HG02981 (cell line): Measurements from ENCODE around the gene DHRSX.
"Not testable (repeated sequence)": the region's sequence is repeated elsewhere in the genome, so short reads cannot be mapped to it uniquely, and the experiment has no call there.

Experiments used
- ATAC-seq: cut with Tn5 transposase; IDR thresholded peaks from one replicate; pipeline ENCODE4 v1.9.1; 2021; ENCODE audit warnings: mild to moderate bottlenecking, moderate library complexity; ENCODE audit not compliant: unreplicated experiment

DHRSX gene

DNA sequence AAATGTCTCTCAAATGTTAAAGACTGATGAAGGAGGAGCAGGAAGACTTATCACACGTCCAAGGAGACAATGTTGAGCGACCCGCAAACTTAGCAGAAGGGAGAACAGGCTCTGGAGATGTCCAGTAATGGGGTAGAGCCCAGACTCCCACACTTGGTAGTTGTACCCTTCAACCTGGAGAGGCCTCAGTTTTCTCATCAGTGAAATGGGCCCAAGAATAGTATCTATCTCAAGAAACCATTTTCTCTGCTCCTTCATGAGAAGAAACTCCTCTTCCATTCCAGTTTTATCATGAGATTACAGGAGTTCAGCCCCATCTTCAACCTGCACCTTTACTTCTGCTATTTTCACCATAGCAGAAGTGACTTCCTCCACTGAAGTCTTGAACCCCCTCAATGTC, 169.9 kb downstream of the DHRSX start:
- ATAC-seq: no peak

DNA sequence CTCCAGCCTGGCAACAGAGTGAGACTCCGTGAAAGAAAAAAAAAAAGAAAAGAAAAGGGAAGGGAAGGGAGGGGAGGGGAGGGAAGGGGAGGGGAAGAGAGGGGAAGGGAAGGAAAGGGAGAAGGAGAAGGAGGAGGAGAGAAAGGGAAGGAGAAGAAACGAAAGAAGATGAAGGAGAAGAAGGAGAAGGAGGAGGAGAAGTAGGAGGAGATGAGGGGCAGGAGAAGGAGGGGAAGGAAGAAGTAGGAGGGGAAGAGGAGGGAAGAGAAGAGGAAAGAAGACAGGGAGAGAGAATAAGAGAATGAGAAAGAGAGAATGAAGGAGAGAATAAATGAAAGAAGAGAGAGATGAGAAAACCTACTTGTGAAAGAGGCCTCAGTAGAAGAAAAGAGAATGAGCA, 170.3 kb downstream of the DHRSX start:
- no peak for ATAC-seq

DNA sequence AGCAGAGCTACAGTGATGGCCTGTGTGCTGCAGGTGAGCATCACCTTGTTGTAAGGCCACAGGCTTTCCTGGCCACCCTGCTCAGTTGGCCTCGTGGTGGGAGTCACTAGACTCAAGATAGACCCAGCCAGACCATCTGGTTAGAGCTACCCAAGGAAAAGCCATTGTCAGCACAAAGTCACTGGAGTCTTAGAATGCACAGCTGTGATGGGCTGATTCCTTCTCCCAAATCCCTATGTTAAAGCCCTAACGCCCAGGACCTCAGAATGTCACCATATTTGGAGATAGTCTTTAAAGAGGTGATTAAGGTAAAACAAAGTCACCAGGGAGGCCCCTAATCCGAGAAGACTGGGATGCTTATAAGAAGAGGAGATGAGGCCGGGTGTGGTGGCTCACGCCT, 173.4 kb downstream of the DHRSX start:
- no peak for ATAC-seq

DNA sequence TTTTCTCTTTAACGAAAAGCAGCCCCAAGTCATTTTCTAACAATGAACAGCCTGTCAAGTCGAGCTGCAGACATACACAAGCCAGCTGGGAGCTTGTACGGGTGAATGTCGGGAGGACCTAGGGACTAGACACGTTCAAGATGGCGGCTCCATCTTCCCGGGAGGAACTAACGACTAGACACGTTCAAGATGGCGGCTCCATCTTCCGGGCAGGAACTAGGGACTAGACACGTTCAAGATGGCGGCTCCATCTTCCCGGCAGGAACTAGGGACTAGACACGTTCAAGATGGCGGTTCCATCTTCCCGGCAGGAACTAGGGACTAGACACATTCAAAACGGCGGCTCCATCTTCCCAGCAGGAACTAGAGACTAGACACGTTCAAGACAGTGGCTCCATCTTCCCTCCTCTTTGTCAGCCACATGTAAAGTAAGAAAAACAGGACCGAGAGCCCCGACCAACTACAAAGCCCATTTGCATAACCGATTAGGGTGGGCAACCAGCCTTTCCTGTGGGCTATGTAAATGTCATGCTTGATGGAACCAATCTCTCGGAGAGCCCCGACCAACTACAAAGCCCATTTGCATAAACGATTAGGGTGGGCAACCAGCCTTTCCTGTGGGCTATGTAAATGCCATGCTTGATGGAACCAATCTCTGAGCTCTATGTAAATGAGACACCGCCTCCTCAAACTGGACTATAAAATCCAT, 175.5 kb downstream of the DHRSX start:
- no peak for ATAC-seq

DNA sequence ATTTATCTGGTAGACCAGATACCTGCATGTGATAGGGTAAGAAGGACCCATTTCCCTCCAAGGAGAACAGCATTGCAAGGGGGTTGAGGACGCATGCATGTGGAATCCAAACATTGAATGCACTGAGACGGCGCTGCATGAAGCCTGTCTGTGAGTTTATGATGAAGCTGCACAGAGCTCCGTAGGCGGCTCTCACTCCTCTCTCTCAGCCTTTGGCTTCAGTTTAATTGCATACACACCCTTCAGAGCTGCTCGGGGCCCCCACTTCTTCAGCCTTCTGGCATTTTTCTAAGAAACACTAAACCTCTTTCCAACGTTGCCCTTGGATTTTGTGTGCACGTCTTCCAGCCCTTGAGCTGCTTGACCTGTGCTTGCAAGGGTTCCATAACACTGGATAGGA, 176.6 kb downstream of the DHRSX start:
- ATAC-seq: no peak

DNA sequence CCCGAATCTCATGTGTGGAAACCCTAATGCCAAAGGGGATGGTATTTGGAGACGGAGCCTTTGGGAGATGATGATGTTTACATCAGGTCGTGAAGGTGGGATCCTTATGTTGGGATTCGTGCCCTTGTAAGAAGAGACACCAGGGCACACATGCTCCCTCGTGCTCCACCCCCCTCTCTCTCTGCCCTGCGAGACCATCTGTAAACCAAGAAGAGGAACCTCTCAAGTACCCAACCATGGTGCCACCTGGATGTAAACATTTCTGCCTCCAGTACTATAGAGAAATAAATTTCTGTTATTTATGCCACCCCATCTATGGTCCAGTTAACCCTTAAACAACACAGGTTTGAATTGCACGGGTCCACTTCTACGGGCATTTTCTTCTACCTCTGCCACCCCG, 179.4 kb downstream of the DHRSX start:
- ATAC-seq: no peak

DNA sequence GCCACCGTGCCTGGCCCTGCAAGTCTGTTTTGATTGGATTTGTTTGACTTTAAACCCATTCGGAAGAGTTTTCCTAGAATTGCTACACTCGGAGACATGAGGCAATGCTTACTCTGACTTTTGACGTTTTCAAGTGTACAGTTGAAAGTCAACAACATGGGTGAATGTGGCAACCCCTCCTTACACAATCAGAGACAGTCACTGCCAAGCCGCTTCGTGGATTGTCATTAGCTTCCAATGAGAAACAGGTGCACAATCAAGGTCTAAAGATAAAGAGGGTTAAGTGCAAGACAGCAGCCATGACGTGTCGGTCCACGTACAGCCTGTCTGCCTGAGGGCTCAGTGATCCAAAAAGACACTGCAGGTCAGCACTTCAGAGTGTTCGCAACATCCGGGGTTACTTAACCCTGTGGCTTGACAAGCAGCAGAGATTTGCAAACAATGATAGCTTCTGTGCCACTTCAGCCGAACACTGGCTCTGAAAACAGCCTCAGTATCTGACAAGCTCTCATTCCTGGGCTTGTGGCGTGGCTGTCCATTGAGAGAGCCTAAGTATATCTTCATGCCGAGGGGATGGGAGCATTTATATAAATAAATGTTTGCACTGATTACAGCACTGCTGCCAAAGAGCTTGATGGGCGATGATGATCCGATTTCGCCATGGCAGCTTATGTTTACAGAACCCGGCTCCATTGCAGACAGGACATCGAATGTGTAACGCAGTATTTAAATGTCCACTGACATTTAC, 180.0 kb downstream of the DHRSX start:
- ATAC-seq: no peak

DNA sequence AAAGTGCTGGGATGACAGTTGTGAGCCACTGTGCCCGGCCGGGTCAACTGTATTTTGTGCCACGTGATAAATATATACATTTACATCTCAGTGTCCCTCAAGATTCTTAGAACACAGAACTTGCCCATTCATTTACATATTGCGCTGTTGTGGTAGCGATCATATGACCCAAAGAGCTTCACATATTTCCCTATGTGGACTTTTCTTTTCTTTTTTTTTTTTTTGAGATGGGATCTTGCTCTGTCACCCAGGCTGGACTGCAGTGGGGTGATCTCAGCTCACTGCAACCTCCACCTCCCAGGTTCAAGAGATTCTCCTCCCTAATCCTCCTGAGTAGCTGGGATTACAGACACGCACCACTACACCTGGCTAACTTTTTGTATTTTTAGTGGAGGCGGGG, 180.7 kb downstream of the DHRSX start:
- ATAC-seq: no peak

DNA sequence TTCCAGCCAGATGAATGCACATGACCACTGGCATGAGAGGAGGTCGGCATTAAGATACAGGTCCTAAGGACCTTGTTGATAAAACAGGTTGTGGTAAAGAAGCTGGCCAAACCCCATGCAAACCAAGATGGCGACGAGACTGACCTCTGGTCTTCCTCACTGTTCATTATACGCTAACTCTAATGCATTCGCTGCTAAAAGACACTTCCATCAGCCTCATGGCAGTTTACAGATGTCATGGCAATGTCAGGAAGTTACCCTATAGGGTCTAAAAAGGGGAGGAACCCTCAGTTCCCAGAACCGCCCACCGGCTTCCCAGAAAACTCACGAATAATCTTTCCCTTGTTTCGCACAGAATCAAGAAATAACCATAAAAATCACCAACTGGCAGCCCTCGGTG, 182.4 kb downstream of the DHRSX start:
- no peak for ATAC-seq

DNA sequence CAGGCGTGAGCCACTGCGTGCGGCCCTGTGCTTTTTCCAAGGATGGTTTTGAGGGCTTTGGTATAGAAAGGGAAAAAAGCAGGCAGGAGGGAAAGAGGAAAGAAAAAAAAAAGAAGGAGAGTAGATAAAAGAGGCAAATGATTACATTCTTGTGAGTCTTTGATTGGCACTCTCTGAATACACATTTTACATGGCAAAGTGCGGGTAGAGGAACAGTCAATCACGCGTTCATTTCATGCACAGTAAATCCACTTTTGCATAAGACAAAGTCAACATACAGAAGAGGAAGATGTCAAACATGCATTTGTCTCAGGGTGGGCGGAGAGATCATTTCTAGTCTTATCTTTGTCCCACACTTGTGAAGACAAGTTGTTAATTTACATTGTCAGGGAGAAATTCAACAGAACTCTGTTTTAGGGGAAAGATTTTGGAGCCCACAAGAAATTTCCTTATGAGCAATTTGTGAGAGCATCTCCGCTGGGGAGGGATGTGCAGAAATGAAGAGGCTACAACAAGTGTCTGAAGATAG, 183.2 kb downstream of the DHRSX start:
- no peak for ATAC-seq

DNA sequence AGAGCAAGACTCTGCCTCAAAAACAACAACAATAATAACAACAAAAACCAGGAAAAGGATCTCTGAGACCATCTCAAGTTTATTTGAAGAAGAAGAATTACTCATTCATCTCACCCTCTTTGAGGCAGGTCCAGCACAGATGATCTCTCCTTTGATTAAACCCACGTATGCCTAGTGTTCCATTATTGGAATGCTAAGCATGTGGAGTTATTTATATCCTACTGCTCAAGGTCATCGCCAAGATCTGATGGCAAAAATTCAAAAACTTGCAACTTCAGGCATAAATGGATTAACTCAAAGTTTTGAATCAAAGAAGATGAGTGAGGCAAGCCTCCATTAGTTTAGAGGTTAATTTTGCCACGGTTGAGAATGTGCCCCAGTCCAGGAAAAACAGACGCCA, 184.2 kb downstream of the DHRSX start:
- ATAC-seq: no peak

DNA sequence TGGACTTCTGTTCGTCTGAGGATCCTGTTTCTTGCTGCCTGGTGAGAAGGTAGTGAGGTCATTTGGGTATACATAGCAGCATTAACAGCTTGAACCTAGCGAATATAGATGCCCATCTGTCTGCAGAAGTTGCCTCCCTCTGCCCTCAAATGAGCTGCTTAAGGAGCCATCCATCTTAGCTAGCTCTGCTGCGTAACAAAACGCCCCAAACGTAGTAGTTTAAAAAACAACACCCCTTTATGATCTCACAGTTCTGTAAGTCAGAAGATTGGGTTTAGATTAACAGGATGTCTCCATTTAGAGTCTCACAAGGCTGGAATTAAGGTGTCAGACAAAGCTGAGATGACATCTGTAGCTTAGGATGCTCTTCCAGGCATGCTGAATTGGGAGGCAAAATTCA, 185.3 kb downstream of the DHRSX start:
- ATAC-seq: no peak

DNA sequence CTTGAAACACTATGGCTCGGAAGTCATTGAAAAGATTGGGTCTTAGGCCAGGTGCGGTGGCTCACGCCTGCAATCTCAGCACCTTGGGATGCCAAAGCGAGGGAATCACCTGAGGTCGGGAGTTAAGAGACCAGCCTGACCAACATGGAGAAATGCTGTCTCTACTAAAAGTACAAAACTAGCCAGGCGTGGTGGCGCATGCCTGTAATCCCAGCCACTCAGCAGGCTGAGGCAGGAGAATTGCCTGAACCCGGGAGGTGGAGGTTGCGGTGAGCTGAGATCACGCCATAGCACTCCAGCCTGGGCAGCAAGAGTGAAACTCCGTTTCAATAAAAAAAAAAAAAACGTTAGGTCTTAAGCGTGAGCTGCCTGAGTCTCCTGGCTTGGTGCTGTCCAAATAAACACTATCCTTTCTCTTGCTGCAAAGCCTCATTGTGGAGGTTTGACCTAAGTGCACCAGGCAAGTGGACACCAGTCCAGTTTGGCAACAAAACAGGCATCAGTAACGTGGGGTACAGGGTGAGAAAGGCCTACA, 185.9 kb downstream of the DHRSX start:
- ATAC-seq: no peak

DNA sequence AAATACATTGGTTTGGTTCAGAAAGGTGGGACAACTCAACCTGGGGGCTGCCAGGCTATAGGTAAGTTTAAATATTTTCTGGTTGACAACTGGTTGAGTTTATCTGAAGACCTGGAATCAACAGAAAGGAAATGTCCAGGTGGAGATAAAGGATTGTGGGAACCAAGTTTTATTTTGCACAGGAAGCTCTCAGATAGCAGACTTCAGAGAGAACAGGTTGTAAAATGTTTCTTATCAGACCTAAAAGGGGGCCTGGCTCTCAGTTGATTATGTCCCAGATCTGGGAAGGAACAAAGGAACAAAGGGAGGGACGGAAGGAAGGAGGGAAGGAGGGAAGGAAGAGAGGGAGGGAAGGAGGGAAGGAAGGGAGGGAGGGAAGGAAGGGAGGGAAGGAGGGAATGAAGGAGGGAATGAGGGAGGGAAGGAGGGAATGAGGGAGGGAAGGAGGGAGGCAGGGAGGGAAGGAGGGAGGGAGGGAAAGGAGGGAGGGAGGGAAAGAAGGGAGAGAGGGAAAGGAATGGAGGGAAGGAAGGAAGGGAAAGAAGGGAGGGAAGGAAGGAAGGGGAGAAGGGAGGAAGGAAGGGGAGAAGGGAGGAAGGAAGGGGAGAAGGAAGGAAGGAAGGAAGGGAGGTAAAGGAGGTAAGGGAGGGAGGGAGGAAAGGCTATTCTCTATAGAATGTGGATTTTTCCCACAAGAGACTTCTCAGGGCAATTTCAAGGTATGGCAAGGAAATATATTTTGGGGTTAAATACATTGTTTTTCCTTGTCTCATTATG, 186.7 kb downstream of the DHRSX start:
- no peak for ATAC-seq

DNA sequence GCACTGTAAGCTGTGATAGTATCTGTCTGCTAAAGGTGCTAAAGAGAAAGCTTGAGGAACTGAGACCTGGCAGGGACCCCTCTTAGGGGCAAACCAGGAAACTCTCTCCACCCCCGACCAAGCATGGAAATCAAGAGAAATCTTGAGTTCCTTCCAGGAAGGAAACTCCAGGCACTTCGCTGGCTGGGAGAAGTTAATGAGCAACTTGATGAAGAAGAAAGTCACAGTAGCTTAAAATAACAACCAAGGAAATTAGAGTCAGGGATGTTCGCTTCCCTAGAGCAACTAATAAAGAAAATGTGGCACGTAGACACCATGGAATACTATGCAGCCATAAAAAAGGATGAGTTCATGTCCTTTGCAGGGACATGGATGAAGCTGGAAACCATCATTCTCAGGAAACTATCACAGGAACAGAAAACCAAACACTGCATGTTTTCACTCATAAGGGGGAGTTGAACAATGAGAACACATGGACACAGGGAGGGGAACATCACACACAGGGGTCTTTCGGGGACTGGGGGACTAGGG, 188.7 kb downstream of the DHRSX start:
- not testable (repeated sequence) for ATAC-seq

DNA sequence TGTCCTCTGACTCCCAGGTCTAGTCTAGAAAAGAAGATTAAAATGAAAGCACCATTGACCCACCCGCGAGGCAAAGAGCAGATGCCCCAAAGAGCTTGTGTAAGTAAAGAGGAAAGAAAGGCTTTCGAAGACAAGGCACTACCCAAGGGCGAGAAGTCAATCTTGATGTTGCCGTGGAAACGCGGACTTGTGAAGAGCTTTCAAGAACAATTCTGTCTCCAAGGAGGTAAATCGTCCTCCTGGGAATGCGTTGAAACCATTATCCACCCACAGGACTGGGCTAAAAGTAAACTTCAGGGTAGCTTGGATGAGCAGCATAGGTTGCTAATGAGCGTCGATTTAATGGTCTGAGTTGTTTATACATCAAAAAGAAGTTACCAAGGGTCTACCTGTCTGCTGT, 189.3 kb downstream of the DHRSX start:
- ATAC-seq: no peak

DNA sequence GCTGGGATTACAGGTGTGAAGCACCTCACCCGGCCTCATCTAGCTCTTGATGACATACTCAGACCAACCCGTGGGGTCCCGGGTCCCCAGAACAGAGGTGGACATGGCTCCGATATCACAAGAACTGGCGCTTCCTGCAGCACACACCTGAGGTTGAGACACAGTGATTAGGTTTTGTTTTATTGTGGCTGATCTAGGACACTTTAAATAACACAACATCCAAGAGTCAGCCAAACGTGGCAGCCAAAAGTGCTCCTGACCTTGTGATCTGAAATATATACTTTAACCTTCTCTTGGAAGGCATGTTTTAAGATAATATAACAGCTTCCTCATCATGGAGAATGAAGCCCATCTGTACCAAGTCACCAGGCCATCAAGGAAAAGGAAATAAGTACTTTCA, 198.9 kb downstream of the DHRSX start:
- ATAC-seq: no peak

DNA sequence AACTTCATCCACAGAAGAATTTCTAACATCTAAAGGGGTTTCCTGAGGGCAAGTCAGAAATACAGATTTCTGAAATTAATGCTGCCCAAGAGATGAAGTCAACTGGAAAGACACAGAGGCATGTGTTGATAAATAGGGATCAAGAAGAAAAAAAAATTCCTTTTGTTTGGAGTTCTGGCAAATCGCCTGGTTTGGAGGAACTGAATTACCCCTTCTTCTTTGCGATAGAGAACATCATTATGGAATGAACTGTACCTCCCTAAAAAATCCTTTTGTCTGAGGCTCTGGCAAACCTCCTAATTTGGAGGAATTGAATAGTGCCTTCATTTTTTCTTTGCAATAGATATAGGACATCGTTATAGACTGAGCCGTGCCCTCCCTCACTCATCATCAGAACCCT, 200.9 kb downstream of the DHRSX start:
- no peak for ATAC-seq

DNA sequence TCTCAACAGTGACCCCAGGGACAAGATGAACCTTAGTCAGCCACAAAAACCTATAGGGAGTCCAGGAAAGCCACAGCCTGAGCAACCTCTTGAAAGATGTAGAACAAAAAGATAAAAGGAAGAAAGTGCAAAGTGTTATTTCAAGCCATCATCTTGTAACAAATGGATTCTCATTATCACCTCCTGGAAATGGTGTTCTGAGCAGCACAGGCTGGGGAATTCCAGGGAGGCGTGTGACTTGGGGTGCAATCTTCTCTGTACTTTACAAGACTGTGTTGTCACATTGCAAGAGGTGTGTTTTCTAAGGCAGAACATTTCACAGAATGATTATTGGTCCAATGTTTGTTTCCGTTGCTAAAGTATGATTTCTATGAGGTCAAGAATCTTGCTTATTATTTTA, 214.0 kb downstream of the DHRSX start:
- ATAC-seq: no peak

DNA sequence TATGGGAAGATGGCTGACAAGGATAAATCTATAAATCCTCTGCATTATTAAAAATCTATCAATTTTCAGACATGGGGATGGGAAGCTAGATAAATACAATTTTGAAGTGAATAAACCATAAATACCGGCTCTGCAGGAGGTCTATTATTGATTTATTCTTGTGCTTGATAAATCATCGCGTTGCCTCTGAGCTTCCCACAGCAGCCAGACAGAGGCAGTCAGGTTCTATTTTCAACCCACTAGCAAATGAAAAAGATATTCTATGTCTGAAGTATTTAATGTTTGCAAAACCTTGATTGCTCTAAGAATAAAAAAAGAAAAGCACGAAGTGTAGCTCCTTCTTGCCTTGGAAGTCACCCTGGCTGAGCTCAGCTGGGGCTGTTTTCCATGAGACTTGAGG, 216.2 kb downstream of the DHRSX start:
- ATAC-seq: no peak

DNA sequence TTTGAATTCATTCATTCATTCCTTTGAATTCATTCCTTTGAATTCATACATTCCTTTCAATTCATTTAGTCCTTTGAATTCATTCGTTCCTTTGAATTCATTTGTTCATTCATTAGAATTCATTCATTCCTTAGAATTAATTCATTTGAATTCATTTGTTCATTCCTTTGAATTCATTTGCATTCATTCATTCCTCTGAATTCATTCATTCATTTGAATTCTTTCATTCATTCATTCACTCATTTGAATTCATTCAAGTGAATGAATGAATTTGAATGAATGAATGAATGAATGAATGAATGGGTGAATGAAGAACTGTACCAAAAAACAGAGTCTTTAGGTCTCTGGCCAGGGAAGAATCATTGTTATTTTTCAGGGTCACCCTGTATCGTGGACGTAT, 216.6 kb downstream of the DHRSX start:
- ATAC-seq: no peak
